Ishikawa (cell line): Measurements from ENCODE around the gene TSPAN31.

Experiments used
- CEBPB ChIP-seq: IDR thresholded peaks from 2 replicates; pipeline ENCODE4 v1.6.1; 2012
- EGR1 ChIP-seq: IDR thresholded peaks from 2 replicates; pipeline ENCODE4 v1.6.1; 2012
- EP300 ChIP-seq: IDR thresholded peaks from 2 replicates; pipeline ENCODE4 v1.6.1; 2012; ENCODE audit warnings: borderline replicate concordance
- MAX ChIP-seq: IDR thresholded peaks from 2 replicates; pipeline ENCODE4 v1.6.1; 2012
- NFIC ChIP-seq: IDR thresholded peaks from 2 replicates; pipeline ENCODE4 v1.6.1; 2012
- RAD21 ChIP-seq: IDR thresholded peaks from 2 replicates; pipeline ENCODE4 v1.6.1; 2012; ENCODE audit warnings: low read depth
- REST ChIP-seq: IDR thresholded peaks from 2 replicates; pipeline ENCODE4 v1.6.1; 2012; ENCODE audit warnings: low read depth, mild to moderate bottlenecking
- YY1 ChIP-seq: IDR thresholded peaks from 2 replicates; pipeline ENCODE4 v1.6.1; 2012; ENCODE audit warnings: low read depth

GRCh38 chr12:57732270-57732669 lies 12.6 kb upstream of the TSPAN31 start:
- TF ChIP-seq REST (no peak), YY1 (no peak), NFIC (no peak), RAD21 (no peak), MAX (no peak), EP300 (no peak), EGR1 (no peak), CEBPB (no peak)
